ENCODE data around the gene RASSF8. TPM values are rescaled to one million over a fixed set of nuclear protein-coding genes. Genes with fewer than 3 reads are reported as not detected.
A peak's percentile ranks its signal among the peaks of the same experiment; 100 is the strongest.

RASSF8 gene
- total RNA-seq, 1 donor, result 97.4 TPM

DNA sequence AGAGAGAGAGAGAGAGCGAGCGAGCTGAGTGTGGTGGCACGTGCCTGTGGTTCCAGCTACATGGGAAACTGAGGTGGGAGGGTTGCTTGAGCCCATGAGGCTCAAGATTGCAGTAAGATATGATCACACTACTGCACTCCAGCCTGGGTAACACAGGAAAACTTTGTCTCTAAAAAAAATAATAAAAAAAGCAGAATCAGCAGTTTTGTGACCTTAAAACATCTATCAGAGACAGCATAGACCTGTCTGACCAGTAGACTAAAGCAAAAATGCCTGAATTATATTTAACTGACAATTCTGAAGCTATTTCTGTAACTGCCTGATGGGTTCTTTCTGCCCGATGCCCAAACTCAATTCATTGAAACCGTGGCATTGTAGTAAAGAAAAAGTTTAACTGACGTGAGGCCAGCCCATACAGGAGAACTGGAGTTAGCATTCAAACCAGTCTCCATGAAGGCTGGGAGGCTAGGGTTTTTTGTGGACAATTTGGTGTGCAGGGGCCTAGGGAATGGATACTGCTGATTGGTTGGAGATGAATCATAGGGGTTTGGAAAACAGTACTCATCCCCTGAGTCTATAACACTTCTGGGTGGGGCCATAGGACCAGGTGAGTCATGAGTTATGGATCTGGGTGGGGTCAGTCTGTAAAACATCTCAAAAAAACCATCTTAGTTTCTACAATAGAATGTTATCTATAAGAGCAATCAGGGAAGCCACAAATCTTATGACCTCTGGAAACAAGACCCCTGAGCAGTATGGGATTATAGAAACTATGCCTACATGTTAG is 8.0 kb upstream of the RASSF8 start:
- H3K36me3 ChIP-seq (ENCODE audit: insufficient read depth, low read length), result peaks cover 17% of the 10 kb centered on the region
- no peaks in the 10 kb centered on the region for H3K79me2 ChIP-seq (ENCODE audit: insufficient read depth, low read length)
- peak; percentile 76 for DNase-seq (ENCODE audit: insufficient read length, low spot score, missing footprints)
- H3K4me3 ChIP-seq (ENCODE audit: insufficient read depth, low read length), result no peak overlapping the region
- TF ChIP-seq, protein P1, sequence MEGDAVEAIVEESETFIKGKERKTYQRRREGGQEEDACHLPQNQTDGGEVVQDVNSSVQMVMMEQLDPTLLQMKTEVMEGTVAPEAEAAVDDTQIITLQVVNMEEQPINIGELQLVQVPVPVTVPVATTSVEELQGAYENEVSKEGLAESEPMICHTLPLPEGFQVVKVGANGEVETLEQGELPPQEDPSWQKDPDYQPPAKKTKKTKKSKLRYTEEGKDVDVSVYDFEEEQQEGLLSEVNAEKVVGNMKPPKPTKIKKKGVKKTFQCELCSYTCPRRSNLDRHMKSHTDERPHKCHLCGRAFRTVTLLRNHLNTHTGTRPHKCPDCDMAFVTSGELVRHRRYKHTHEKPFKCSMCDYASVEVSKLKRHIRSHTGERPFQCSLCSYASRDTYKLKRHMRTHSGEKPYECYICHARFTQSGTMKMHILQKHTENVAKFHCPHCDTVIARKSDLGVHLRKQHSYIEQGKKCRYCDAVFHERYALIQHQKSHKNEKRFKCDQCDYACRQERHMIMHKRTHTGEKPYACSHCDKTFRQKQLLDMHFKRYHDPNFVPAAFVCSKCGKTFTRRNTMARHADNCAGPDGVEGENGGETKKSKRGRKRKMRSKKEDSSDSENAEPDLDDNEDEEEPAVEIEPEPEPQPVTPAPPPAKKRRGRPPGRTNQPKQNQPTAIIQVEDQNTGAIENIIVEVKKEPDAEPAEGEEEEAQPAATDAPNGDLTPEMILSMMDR (IDR thresholded peaks at IDR 0.05; ENCODE audit: extremely low read depth, low read depth, low read length), result no peak
- H3K4me2 ChIP-seq (ENCODE audit: insufficient read depth, low read length), result no peak overlapping the region
- no peaks in the 10 kb centered on the region for H3K4me1 ChIP-seq (ENCODE audit: insufficient read depth, low read length)
- no peaks in the 10 kb centered on the region for H4K20me1 ChIP-seq (ENCODE audit: insufficient read depth, low read length)
- no peaks in the 10 kb centered on the region for H3K27me3 ChIP-seq (ENCODE audit: insufficient read depth, low read length)
- H2AFZ ChIP-seq (ENCODE audit: low read length), result no peak overlapping the region
- H3K27ac ChIP-seq (ENCODE audit: low read depth, low read length), result no peak overlapping the region
- no peaks in the 10 kb centered on the region for H3K9me3 ChIP-seq (ENCODE audit: low read depth, low read length)

DNA sequence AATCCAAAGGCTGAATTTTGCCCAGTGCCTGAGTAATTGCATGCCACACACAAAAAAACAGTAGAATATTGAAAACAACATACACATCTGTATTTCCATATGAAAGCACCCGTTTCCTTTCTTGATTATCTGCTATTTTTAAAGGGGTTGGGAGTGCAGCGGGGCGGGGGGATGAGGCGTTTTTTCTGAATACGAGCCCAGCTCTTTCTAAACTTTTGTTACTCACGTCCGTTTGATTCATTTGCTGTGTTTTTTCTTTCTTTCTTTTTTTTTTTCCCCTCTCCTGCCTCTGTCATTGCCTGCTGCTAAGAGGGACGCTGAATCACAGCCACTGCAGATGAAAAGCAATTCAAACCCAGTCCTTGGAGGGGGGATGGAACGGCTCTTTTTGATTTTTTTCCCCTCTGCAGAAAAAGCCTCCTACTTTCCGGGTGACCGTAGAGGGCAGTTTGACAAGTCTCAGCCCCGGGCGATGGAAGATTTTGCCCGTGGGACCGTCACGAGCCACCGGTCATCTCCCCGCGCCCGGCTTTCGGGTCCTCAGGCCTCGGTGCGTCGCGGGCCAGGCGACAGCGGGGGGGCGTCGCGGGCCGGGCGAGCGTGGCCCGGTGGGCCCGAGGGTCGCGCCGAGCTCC is 572 bp upstream of the RASSF8 start:
- H3K36me3 ChIP-seq (ENCODE audit: insufficient read depth, low read length), result peaks cover 28% of the 10 kb centered on the region
- H2AFZ ChIP-seq (ENCODE audit: low read length), result peak overlapping the region; percentile 48
- H4K20me1 ChIP-seq (ENCODE audit: insufficient read depth, low read length), result peaks cover 4% of the 10 kb centered on the region
- DNase-seq (ENCODE audit: insufficient read length, low spot score, missing footprints), result peak; percentile 91
- H3K4me3 ChIP-seq (ENCODE audit: insufficient read depth, low read length), result peak overlapping the region; percentile 81
- peak overlapping the region; percentile 95 for H3K27ac ChIP-seq (ENCODE audit: low read depth, low read length)
- H3K79me2 ChIP-seq (ENCODE audit: insufficient read depth, low read length), result peaks cover 33% of the 10 kb centered on the region
- no peaks in the 10 kb centered on the region for H3K27me3 ChIP-seq (ENCODE audit: insufficient read depth, low read length)
- H3K9me3 ChIP-seq (ENCODE audit: low read depth, low read length), result no peaks in the 10 kb centered on the region
- H3K4me2 ChIP-seq (ENCODE audit: insufficient read depth, low read length), result peak overlapping the region; percentile 78
- peaks cover 14% of the 10 kb centered on the region for H3K4me1 ChIP-seq (ENCODE audit: insufficient read depth, low read length)
- TF ChIP-seq, protein P1 (IDR thresholded peaks at IDR 0.05; ENCODE audit: extremely low read depth, low read depth, low read length), result no peak

DNA sequence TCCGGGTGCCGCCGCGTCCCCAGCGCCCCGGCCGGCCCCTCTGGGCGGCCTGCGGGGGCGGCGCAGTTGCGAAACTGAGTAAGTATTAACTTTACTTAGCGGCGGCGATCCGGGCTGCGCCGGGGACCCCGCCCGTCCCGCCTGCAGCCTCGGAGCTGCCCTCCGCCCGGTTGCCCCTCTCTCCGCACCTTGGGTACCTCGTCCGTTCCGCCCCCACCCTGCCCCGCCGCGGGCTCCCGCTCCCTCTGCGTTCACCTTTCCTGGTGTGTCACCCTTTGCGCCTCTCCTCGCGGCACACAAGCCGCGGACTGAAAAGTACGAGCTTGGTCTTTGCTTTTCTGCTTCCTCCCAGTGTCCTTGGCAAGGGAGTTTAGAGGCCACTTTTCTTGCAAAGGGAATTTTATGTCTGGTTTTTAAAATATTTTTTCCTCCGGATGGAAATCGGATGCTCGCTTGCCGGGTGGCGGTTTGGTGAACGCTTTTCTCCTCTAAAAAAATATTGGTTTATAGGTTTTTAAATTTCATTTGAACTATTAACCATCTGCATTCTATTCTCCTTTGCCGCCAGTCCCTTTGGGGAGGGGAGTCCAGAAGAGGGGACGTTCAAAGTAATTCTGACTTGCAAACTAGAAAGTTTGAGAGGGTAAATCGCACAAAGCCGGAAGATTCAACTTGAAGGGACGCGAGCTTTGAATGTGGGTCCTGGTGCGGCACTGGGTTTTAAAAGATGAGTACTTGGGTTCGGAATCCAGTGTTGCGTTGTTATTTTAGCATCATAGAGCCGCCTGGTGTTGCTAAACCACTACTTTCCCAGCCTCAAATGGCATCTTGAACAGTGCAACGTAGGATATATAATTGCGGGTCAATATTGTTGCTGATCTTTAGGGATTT is 834 bp downstream of the RASSF8 start:
- TF ChIP-seq, protein P1 (IDR thresholded peaks at IDR 0.05; ENCODE audit: extremely low read depth, low read depth, low read length), result peak; percentile 24
- H3K79me2 ChIP-seq (ENCODE audit: insufficient read depth, low read length), result peaks cover 47% of the 10 kb centered on the region
- peak overlapping the region; percentile 98 for H3K27ac ChIP-seq (ENCODE audit: low read depth, low read length)
- peaks cover 14% of the 10 kb centered on the region for H3K4me1 ChIP-seq (ENCODE audit: insufficient read depth, low read length)
- no peak overlapping the region for H2AFZ ChIP-seq (ENCODE audit: low read length)
- no peaks in the 10 kb centered on the region for H3K27me3 ChIP-seq (ENCODE audit: insufficient read depth, low read length)
- peak overlapping the region; percentile 96 for H3K4me2 ChIP-seq (ENCODE audit: insufficient read depth, low read length)
- H3K9me3 ChIP-seq (ENCODE audit: low read depth, low read length), result no peaks in the 10 kb centered on the region
- peak overlapping the region; percentile 90 for H3K4me3 ChIP-seq (ENCODE audit: insufficient read depth, low read length)
- H3K36me3 ChIP-seq (ENCODE audit: insufficient read depth, low read length), result peaks cover 25% of the 10 kb centered on the region
- peaks cover 7% of the 10 kb centered on the region for H4K20me1 ChIP-seq (ENCODE audit: insufficient read depth, low read length)
- DNase-seq (ENCODE audit: insufficient read length, low spot score, missing footprints), result peak; percentile 91
